K562 (cell line): ENCODE measurements around the gene GNGT1. TPM values are rescaled to one million over a fixed set of nuclear protein-coding genes. Genes with fewer than 3 reads are reported as not detected.

Experiments used
- ATAC-seq: fragments of 200-7000 bp; cut with Tn5 transposase; 3 replicates; pipeline ENCODE4 v1.9.1; 2020; ENCODE audit warnings: moderate library complexity
- BruUV-seq: library from RNA; stranded (reverse); fragments of 400-500 nt; replicated peaks from 2 replicates; lab custom pipeline; 2021; lab: Mats Ljungman, UMichigan
- CTCF ChIA-PET: fragments of 300-600 bp; formaldehyde crosslinking; extraction: SDS; loops from one replicate; lab custom pipeline; 2021; ENCODE audit warnings: low intra/inter-chr PET ratio; lab: Yijun Ruan, JAX
- POLR2A ChIA-PET: fragments of 300-600, 350-650 bp; sonication (Branson Sonifier 250); formaldehyde crosslinking; extraction: SDS; loops from one replicate; lab custom pipeline; 2021; ENCODE audit warnings: antibody characterized with exemption, inconsistent platforms; lab: Yijun Ruan, JAX
- DNase-seq, 4 experiments: peaks; one replicate each; pipeline versions ENCODE4 v3.0.0 to v3.0.0-alpha.2; 2011 to 2018; ENCODE audit warnings: low spot score in 3 of 4, mixed read lengths in 3 of 4; ENCODE audit errors: extremely low read depth in 1 of 4
- FAIRE-seq: peaks from 2 replicates; lab custom pipeline; 2011; peaks lifted over from hg19 to GRCh38; lab: Jason Lieb, UNC
- H2AFZ ChIP-seq: 2 replicates; pipeline ENCODE4 v1.6.0; 2011; ENCODE audit warnings: low read depth, low read length, control low read depth, inconsistent platforms
- H3K27ac ChIP-seq: fragments of 200-600 bp; 3 replicates; pipeline ENCODE4 v1.8.0; 2011; ENCODE audit warnings: low read depth, mild to moderate bottlenecking, control low read depth, inconsistent platforms, low read length, moderate library complexity, mixed read lengths; ENCODE audit errors: extremely low read depth
- H3K27me3 ChIP-seq, 2 experiments: fragments of 300-600 bp in 1 of 2; 2 replicates in 1 of 2; 3 replicates in 1 of 2; pipeline versions ENCODE4 v1.6.0 to v1.8.0; 2011; ENCODE audit warnings: inconsistent platforms in 2 of 2, low read length in 2 of 2, mild to moderate bottlenecking in 1 of 2, mixed read lengths in 1 of 2, moderate library complexity in 1 of 2; ENCODE audit not compliant: control insufficient read depth in 2 of 2, insufficient read depth in 2 of 2
- H3K36me3 ChIP-seq: fragments of 300-600 bp; 3 replicates; pipeline ENCODE4 v1.8.0; 2011; ENCODE audit warnings: mild to moderate bottlenecking, low read length, inconsistent platforms; ENCODE audit not compliant: control insufficient read depth, insufficient read depth
- H3K4me1 ChIP-seq, 2 experiments: fragments of 200-600 bp in 1 of 2; replicated peaks in 1 of 2; 2 replicates in 1 of 2; 3 replicates in 1 of 2; pipeline versions ENCODE4 v1.5.1 to v1.8.0; 2011; ENCODE audit warnings: inconsistent platforms in 2 of 2, low read length in 2 of 2, mild to moderate bottlenecking in 1 of 2, mixed read lengths in 1 of 2, moderate library complexity in 1 of 2; ENCODE audit not compliant: control insufficient read depth in 2 of 2, insufficient read depth in 2 of 2
- H3K4me2 ChIP-seq: 2 replicates; pipeline ENCODE4 v1.6.1; 2011; ENCODE audit warnings: low read length, control low read depth, inconsistent platforms, mixed read lengths; ENCODE audit not compliant: insufficient read depth
- H3K4me3 ChIP-seq: fragments of 200-600 bp; sonication (generic), shearing (Covaris generic); 2 replicates; pipeline ENCODE4 v1.5.1; 2016; ENCODE audit warnings: control low read depth, inconsistent platforms
- H3K79me2 ChIP-seq: fragments of 200-600 bp; 3 replicates; pipeline ENCODE4 v1.8.0; 2011; ENCODE audit warnings: low read length, inconsistent platforms; ENCODE audit not compliant: control insufficient read depth, insufficient read depth
- H3K9ac ChIP-seq, 2 experiments: 2 replicates each; pipeline versions ENCODE4 v1.6.0 to v1.6.1; 2011; ENCODE audit warnings: low read depth in 2 of 2, low read length in 2 of 2, control low read depth in 1 of 2, inconsistent platforms in 1 of 2, mild to moderate bottlenecking in 1 of 2, mixed read lengths in 1 of 2; ENCODE audit not compliant: insufficient read depth in 1 of 2
- H3K9me1 ChIP-seq: one replicate; pipeline ENCODE4 v1.6.0; 2011; ENCODE audit warnings: inconsistent platforms, mild to moderate bottlenecking, low read length, moderate library complexity; ENCODE audit not compliant: control insufficient read depth, insufficient read depth
- H3K9me3 ChIP-seq: replicated peaks from 2 replicates; pipeline ENCODE4 v1.5.1; 2011; ENCODE audit warnings: low read depth, low read length, inconsistent platforms; ENCODE audit not compliant: control insufficient read depth, insufficient read depth
- H4K20me1 ChIP-seq: replicated peaks from 2 replicates; pipeline ENCODE4 v1.6.1; 2011; ENCODE audit warnings: low read length, inconsistent platforms, mixed read lengths; ENCODE audit not compliant: control insufficient read depth, insufficient read depth
- ARNT ChIP-seq, 2 experiments: fragments of 450-650 bp; IDR thresholded peaks; 2 replicates each; pipeline ENCODE4 v1.6.1; 2016; ENCODE audit warnings: mild to moderate bottlenecking in 1 of 2
- CBFB ChIP-seq: sonication (generic); formaldehyde crosslinking; IDR thresholded peaks from 2 replicates; pipeline ENCODE4 v1.4.0; 2020; ENCODE audit warnings: mild to moderate bottlenecking, missing genetic modification reagents
- CHAMP1 ChIP-seq: fragments of 450-650 bp; IDR thresholded peaks from 2 replicates; pipeline ENCODE4 v1.6.1; 2016; ENCODE audit warnings: mild to moderate bottlenecking
- MTA1 ChIP-seq: fragments of 450-650 bp; IDR thresholded peaks from 2 replicates; pipeline ENCODE4 v1.6.1; 2017; ENCODE audit warnings: borderline replicate concordance
- PRPF4 ChIP-seq: fragments of 200-400 bp; formaldehyde crosslinking; IDR thresholded peaks from one replicate; pipeline ENCODE4 v1.6.1; 2017; ENCODE audit warnings: low read length, low read depth, mild to moderate bottlenecking; ENCODE audit not compliant: insufficient read depth, poor library complexity, severe bottlenecking
- ZNF354B ChIP-seq: fragments of 250-450 bp; sonication (Bioruptor Pico); IDR thresholded peaks from 2 replicates; pipeline ENCODE4 v1.4.0; 2020
- ZNF695 ChIP-seq: fragments of 450-650 bp; formaldehyde crosslinking; IDR thresholded peaks from 2 replicates; pipeline ENCODE4 v1.4.0; 2020; ENCODE audit warnings: mild to moderate bottlenecking, moderate library complexity
- ZNF75A ChIP-seq: fragments of 450-650 bp; formaldehyde crosslinking; IDR thresholded peaks from 2 replicates; pipeline ENCODE4 v1.4.0; 2020; ENCODE audit warnings: mild to moderate bottlenecking
- WGBS: fragments of 100-300 bp; shearing (Covaris generic); methylation state at CpG from one replicate; pipeline ENCODE4 v1.1.6; 2016; ENCODE audit warnings: low coverage, mixed read lengths; ENCODE audit not compliant: insufficient coverage; ENCODE audit errors: missing lambda C conversion rate; 5-methylcytosine and 5-hydroxymethylcytosine counted together
- in situ Hi-C: fragments of 300-500 bp; cut with MboI; formaldehyde crosslinking; loops from 4 replicates; pipeline ENCODE4 v1.15.0; 2018; ENCODE audit warnings: inconsistent platforms, mixed read lengths
- intact Hi-C: fragments of 100-400 bp; cut with micrococcal nuclease; formaldehyde crosslinking; loops from 2 replicates; pipeline ENCODE4 v1.14.2; 2022
- polyA plus RNA-seq, 8 experiments: library from polyadenylated mRNA; depleted of rRNA in 4 of 8; stranded (reverse) in 5 of 8; unstranded in 3 of 8; fragments of >200 nt; fragmentation: Nextera tagmentation in 2 of 8; fragmentation: Illumina TruSeq in 1 of 8; extraction: Ambion mirVana in 2 of 8; extraction: Trizol in 1 of 8; gene quantifications; 2 replicates each; pipeline versions ENCODE4 v1.2.1 to v1.2.3, GENCODE V29; 2011 to 2014; ENCODE audit warnings: inconsistent platforms in 1 of 8, missing spikeins in 1 of 8
- total RNA-seq, 7 experiments: library from RNA; depleted of rRNA in 6 of 7; stranded (reverse); fragments of >200 nt in 6 of 7; fragmentation: Illumina TruSeq in 2 of 7; extraction: Trizol in 2 of 7; gene quantifications; 2 replicates each; pipeline versions ENCODE4 v1.2.1 to v1.2.3, GENCODE V29; 2011 to 2021; ENCODE audit warnings: low replicate concordance in 1 of 7
- TF ChIP-seq, protein P1 (sequence below): sonication (generic); formaldehyde crosslinking; IDR thresholded peaks from 2 replicates; pipeline ENCODE4 v1.8.0; 2022; ENCODE audit warnings: mild to moderate bottlenecking, low read depth, missing genetic modification reagents
- TF ChIP-seq, protein P2 (sequence below): fragments of 250-450 bp; sonication (Bioruptor Pico); IDR thresholded peaks from 2 replicates; pipeline ENCODE4 v1.5.0; 2021; ENCODE audit warnings: mild to moderate bottlenecking, borderline replicate concordance

The GNGT1 gene
- total and polyA plus RNA-seq, 9 of the 15 experiments (the other 6 are each of a cell fraction or from before 2014, with no cell fraction given), result 0.04 to 0.83 (median 0.51) TPM; not detected in 2

DNA sequence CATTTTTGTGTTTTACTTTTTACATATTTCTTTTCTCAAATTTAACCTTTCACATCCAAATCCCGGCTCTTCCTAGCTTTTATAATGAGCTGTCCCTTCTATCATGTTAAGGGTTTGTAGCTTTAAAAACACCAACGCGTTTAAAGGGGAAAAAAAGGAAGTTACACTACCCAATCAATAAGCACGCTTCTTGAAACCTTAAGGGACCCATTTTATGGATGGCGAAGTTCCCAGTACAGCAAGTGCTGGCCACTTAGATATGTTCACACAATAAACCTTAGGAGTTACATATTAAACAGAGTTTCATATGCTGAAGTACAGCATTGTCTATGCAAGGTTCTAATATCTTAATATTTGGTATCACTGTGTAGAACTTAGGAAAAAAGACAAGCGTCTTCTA lies 16.9 kb downstream of the GNGT1 start (continued):
- TF ChIP-seq ARNT (IDR thresholded peaks at IDR 0.05) (no peak), ZNF354B (CRISPR knock-in tag) (no peak), ZNF75A (CRISPR knock-in tag) (no peak), PRPF4 (no peak), CBFB (no peak), MTA1 (no peak), ZNF695 (CRISPR knock-in tag) (no peak)
- TF ChIP-seq, protein P1, sequence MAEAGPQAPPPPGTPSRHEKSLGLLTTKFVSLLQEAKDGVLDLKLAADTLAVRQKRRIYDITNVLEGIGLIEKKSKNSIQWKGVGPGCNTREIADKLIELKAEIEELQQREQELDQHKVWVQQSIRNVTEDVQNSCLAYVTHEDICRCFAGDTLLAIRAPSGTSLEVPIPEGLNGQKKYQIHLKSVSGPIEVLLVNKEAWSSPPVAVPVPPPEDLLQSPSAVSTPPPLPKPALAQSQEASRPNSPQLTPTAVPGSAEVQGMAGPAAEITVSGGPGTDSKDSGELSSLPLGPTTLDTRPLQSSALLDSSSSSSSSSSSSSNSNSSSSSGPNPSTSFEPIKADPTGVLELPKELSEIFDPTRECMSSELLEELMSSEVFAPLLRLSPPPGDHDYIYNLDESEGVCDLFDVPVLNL, result no peak
- TF ChIP-seq, all 486 proteins: peak for 0

DNA sequence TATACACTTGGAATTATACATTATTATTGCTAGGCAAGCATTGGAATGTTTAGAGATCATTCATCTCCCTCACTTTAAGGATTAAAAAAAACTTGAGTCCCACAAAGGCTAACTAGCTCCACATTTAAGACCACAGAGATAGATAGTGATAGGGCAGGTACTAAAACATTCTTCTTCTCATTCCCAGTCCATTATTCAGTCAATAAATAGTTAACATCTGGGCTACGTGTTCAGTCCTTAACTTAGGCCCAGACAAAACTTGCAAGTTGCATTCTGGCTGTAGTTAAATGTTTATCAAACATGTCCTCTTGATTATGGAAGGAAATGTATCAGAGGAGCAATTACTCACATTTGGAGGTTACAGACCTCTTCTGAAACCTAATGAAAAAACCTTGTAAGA lies 17.6 kb downstream of the GNGT1 start:
- no peak for FAIRE-seq
- H3K4me1 ChIP-seq, result peaks cover 0 to 7% of the 10 kb centered on the region in 2 experiments; a peak in 2 of 5 replicates
- H3K27ac ChIP-seq, result no peak overlapping the region
- no peak for ATAC-seq
- ChIA-PET CTCF (no interaction called here), POLR2A (interaction anchor here (0.5 kb wide), 1 partner anchor 57 kb away, joined by 3 read pairs; no protein-coding TSS in a partner anchor)
- no peak overlapping the region for H2AFZ ChIP-seq
- intact Hi-C loops, result no loop called here
- H3K4me3 ChIP-seq, result no peak overlapping the region
- no peak overlapping the region for H3K4me2 ChIP-seq
- no peaks in the 10 kb centered on the region for H3K79me2 ChIP-seq
- 0% methylated on average over 1 of the region's 1 CpG for WGBS
- in situ Hi-C loops, result no loop called here
- H3K36me3 ChIP-seq, result no peaks in the 10 kb centered on the region
- BruUV-seq, result no TSS peak
- H3K9me3 ChIP-seq, result no peaks in the 10 kb centered on the region
- H3K27me3 ChIP-seq, result peaks cover 16 to 25% of the 10 kb centered on the region in 2 experiments; a peak in 4 of 5 replicates
- no peaks in the 10 kb centered on the region for H3K9me1 ChIP-seq
- no peaks in the 10 kb centered on the region for H4K20me1 ChIP-seq
- DNase-seq, result no peak
- H3K9ac ChIP-seq, result no peak overlapping the region
- TF ChIP-seq, protein P2, sequence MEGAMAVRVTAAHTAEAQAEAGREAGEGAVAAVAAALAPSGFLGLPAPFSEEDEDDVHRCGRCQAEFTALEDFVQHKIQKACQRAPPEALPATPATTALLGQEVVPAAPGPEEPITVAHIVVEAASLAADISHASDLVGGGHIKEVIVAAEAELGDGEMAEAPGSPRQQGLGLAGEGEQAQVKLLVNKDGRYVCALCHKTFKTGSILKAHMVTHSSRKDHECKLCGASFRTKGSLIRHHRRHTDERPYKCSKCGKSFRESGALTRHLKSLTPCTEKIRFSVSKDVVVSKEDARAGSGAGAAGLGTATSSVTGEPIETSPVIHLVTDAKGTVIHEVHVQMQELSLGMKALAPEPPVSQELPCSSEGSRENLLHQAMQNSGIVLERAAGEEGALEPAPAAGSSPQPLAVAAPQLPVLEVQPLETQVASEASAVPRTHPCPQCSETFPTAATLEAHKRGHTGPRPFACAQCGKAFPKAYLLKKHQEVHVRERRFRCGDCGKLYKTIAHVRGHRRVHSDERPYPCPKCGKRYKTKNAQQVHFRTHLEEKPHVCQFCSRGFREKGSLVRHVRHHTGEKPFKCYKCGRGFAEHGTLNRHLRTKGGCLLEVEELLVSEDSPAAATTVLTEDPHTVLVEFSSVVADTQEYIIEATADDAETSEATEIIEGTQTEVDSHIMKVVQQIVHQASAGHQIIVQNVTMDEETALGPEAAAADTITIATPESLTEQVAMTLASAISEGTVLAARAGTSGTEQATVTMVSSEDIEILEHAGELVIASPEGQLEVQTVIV (CRISPR knock-in tag), result no peak
- no peak for TF ChIP-seq CHAMP1
